Stimulated activated CD8-positive, alpha-beta memory T cell treated with anti-CD3 and anti-CD28 coated beads, Interleukin-12 subunit alpha, Interleukin-12 subunit beta, amount 100 ng/mL, for 4 hours (primary cell): ENCODE results near the gene DPY19L2.

ENCODE experiments used
- DNase-seq: peaks from one replicate; pipeline ENCODE4 v3.0.0-alpha.2; 2020; ENCODE audit warnings: low read depth

Gene DPY19L2

GRCh38 chr12:63525831-63526230 lies 142.5 kb downstream of the DPY19L2 start:
- DNase-seq = no peak

- no peak for DNase-seq
These were observed 146.6 kb downstream of the DPY19L2 start for GRCh38 chr12:63521706-63522105.
